SK-N-SH treated with all-trans-retinoic acid at 6 μM for 48 hours (cell line): ENCODE data around the gene RAB11FIP4.

Experiments
- ATAC-seq: fragments of 200-7000 bp; cut with Tn5 transposase; 3 replicates; pipeline ENCODE4 v1.9.1; 2020; ENCODE audit warnings: mild to moderate bottlenecking, moderate library complexity
- BACH2 ChIP-seq: fragments of 250-450 bp; sonication (Bioruptor Pico); IDR thresholded peaks from 2 replicates; pipeline ENCODE4 v1.9.0; 2021; ENCODE audit warnings: mild to moderate bottlenecking, borderline replicate concordance
- CSDC2 ChIP-seq: fragments of 250-450 bp; sonication (Bioruptor Pico); IDR thresholded peaks from 2 replicates; pipeline ENCODE4 v1.5.0; 2020; ENCODE audit warnings: mild to moderate bottlenecking, moderate library complexity
- ESRRG ChIP-seq: fragments of 250-450 bp; sonication (Bioruptor Pico); IDR thresholded peaks from 2 replicates; pipeline ENCODE4 v1.6.1; 2021; ENCODE audit warnings: mild to moderate bottlenecking
- GLIS3 ChIP-seq: fragments of 250-450 bp; sonication (Bioruptor Pico); IDR thresholded peaks from 2 replicates; pipeline ENCODE4 v1.5.0; 2020; ENCODE audit warnings: mild to moderate bottlenecking, moderate library complexity
- ISL1 ChIP-seq: fragments of 250-450 bp; sonication (Bioruptor Pico); IDR thresholded peaks from 2 replicates; pipeline ENCODE4 v2.1.2; 2022; ENCODE audit warnings: mild to moderate bottlenecking, moderate library complexity
- OSR1 ChIP-seq: fragments of 250-450 bp; sonication (Bioruptor Pico); IDR thresholded peaks from 2 replicates; pipeline ENCODE4 v1.8.0; 2022; ENCODE audit warnings: moderate library complexity, mild to moderate bottlenecking, inconsistent platforms
- PPARA ChIP-seq: fragments of 250-450 bp; sonication (Bioruptor Pico); IDR thresholded peaks from 2 replicates; pipeline ENCODE4 v1.5.0; 2020; ENCODE audit warnings: mild to moderate bottlenecking, borderline replicate concordance
- RARB ChIP-seq: fragments of 250-450 bp; sonication (Bioruptor Pico); IDR thresholded peaks from 2 replicates; pipeline ENCODE4 v1.8.0; 2021; ENCODE audit warnings: mild to moderate bottlenecking, moderate library complexity
- SNAI2 ChIP-seq: fragments of 250-450 bp; sonication (Bioruptor Pico); IDR thresholded peaks from 2 replicates; pipeline ENCODE4 v1.5.0; 2020; ENCODE audit warnings: mild to moderate bottlenecking, moderate library complexity
- TCF4 ChIP-seq: fragments of 250-450 bp; sonication (Bioruptor Pico); IDR thresholded peaks from 2 replicates; pipeline ENCODE4 v1.8.0; 2021; ENCODE audit warnings: mild to moderate bottlenecking, moderate library complexity, borderline replicate concordance
- TOX ChIP-seq: fragments of 250-450 bp; sonication (Bioruptor Pico); IDR thresholded peaks from 2 replicates; pipeline ENCODE4 v1.8.0; 2021; ENCODE audit warnings: mild to moderate bottlenecking, moderate library complexity, borderline replicate concordance
- ZC3H10 ChIP-seq: fragments of 250-450 bp; sonication (Bioruptor Pico); IDR thresholded peaks from 2 replicates; pipeline ENCODE4 v1.5.1; 2021; ENCODE audit warnings: mild to moderate bottlenecking, moderate library complexity
- ZFP3 ChIP-seq: fragments of 250-450 bp; sonication (Bioruptor Pico); IDR thresholded peaks from 2 replicates; pipeline ENCODE4 v1.5.0; 2020; ENCODE audit warnings: mild to moderate bottlenecking, moderate library complexity
- ZFP30 ChIP-seq: fragments of 450-650 bp; formaldehyde crosslinking; IDR thresholded peaks from 2 replicates; pipeline ENCODE4 v1.5.0; 2022; ENCODE audit warnings: mild to moderate bottlenecking, moderate library complexity
- ZNF565 ChIP-seq: fragments of 450-650 bp; formaldehyde crosslinking; conservative IDR thresholded peaks from 2 replicates; pipeline ENCODE4 v1.5.0; 2020; ENCODE audit warnings: low read depth, mild to moderate bottlenecking, moderate library complexity
- ZNF8 ChIP-seq: fragments of 450-650 bp; formaldehyde crosslinking; IDR thresholded peaks from 2 replicates; pipeline ENCODE4 v1.5.0; 2020; ENCODE audit warnings: mild to moderate bottlenecking, moderate library complexity
- TF ChIP-seq, protein P1 (sequence below): fragments of 250-450 bp; sonication (Bioruptor Pico); IDR thresholded peaks from 2 replicates; pipeline ENCODE4 v1.5.1; 2021; ENCODE audit warnings: mild to moderate bottlenecking, moderate library complexity
- TF ChIP-seq, protein P2 (sequence below): fragments of 250-450 bp; sonication (Bioruptor Pico); IDR thresholded peaks from 2 replicates; pipeline ENCODE4 v1.8.0; 2020; ENCODE audit warnings: mild to moderate bottlenecking, moderate library complexity, borderline replicate concordance
- TF ChIP-seq, protein P3 (sequence below): fragments of 250-450 bp; sonication (Bioruptor Pico); IDR thresholded peaks from 2 replicates; pipeline ENCODE4 v1.8.0; 2021; ENCODE audit warnings: low read depth, mild to moderate bottlenecking, moderate library complexity, borderline replicate concordance
- TF ChIP-seq, protein P4 (sequence below): fragments of 250-450 bp; sonication (Bioruptor Pico); IDR thresholded peaks from 2 replicates; pipeline ENCODE4 v1.5.1; 2020; ENCODE audit warnings: low read depth, mild to moderate bottlenecking, moderate library complexity

Gene RAB11FIP4

DNA sequence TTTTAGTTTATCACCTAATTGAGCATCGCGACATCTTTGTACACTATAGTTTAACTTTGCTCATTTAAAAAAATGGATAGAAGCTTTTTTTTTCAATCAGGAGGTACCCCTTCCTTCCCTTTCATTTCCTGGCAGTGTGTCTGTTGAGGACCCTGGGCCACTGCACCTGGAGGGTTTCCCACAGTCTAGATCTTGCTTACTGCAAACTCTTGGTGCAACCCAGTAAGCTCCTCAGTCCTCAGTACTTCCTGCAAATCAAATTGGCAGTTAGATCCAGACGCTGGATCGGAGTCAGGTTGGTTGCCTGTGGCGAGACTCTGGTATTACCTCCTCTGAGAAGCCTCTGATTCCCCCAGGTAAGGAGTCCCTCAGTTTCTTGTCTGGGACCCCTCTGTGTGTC is 162.0 kb downstream of the RAB11FIP4 start:
- TF ChIP-seq BACH2 = no peak
- TF ChIP-seq ZNF565 (CRISPR knock-in tag) = no peak
- TF ChIP-seq, protein P1, sequence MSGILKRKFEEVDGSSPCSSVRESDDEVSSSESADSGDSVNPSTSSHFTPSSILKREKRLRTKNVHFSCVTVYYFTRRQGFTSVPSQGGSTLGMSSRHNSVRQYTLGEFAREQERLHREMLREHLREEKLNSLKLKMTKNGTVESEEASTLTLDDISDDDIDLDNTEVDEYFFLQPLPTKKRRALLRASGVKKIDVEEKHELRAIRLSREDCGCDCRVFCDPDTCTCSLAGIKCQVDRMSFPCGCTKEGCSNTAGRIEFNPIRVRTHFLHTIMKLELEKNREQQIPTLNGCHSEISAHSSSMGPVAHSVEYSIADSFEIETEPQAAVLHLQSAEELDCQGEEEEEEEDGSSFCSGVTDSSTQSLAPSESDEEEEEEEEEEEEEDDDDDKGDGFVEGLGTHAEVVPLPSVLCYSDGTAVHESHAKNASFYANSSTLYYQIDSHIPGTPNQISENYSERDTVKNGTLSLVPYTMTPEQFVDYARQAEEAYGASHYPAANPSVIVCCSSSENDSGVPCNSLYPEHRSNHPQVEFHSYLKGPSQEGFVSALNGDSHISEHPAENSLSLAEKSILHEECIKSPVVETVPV (CRISPR knock-in tag) = no peak
- TF ChIP-seq TOX (CRISPR knock-in tag) = no peak
- TF ChIP-seq ESRRG (CRISPR knock-in tag) = no peak
- TF ChIP-seq, protein P2, sequence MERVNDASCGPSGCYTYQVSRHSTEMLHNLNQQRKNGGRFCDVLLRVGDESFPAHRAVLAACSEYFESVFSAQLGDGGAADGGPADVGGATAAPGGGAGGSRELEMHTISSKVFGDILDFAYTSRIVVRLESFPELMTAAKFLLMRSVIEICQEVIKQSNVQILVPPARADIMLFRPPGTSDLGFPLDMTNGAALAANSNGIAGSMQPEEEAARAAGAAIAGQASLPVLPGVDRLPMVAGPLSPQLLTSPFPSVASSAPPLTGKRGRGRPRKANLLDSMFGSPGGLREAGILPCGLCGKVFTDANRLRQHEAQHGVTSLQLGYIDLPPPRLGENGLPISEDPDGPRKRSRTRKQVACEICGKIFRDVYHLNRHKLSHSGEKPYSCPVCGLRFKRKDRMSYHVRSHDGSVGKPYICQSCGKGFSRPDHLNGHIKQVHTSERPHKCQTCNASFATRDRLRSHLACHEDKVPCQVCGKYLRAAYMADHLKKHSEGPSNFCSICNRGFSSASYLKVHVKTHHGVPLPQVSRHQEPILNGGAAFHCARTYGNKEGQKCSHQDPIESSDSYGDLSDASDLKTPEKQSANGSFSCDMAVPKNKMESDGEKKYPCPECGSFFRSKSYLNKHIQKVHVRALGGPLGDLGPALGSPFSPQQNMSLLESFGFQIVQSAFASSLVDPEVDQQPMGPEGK (CRISPR knock-in tag) = no peak
- no peak for TF ChIP-seq SNAI2 (CRISPR knock-in tag)
- no peak for TF ChIP-seq ZNF8 (CRISPR knock-in tag)
- TF ChIP-seq ZFP3 = no peak
- TF ChIP-seq TCF4 = no peak
- no peak for TF ChIP-seq OSR1 (CRISPR knock-in tag)
- no peak for ATAC-seq

DNA sequence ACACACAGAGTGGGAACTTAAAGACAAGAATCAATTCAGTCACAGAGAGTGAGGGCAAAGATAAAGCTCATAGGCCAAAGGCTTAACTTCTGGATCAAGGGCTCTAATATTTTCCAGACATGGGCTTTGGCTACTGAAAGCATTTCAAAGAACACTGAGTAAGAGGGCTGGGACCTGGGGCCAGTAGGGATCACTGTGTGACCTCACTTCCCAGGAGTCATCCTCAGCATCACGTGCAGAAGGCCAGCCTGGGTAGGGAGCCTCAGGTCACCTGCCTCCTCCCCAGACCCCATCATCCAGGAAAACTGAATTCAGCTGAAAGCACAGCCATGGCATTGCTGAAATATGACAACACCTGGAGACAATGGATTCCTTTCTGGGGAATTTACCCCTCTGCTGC is 163.5 kb downstream of the RAB11FIP4 start:
- no peak for TF ChIP-seq ZC3H10
- TF ChIP-seq, protein P1 (CRISPR knock-in tag) = no peak
- no peak for TF ChIP-seq ZFP30 (CRISPR knock-in tag)
- TF ChIP-seq ISL1 (CRISPR knock-in tag) = no peak
- TF ChIP-seq ZNF8 (CRISPR knock-in tag) = no peak
- TF ChIP-seq SNAI2 (CRISPR knock-in tag) = no peak
- TF ChIP-seq ESRRG (CRISPR knock-in tag) = no peak
- TF ChIP-seq, protein P3, sequence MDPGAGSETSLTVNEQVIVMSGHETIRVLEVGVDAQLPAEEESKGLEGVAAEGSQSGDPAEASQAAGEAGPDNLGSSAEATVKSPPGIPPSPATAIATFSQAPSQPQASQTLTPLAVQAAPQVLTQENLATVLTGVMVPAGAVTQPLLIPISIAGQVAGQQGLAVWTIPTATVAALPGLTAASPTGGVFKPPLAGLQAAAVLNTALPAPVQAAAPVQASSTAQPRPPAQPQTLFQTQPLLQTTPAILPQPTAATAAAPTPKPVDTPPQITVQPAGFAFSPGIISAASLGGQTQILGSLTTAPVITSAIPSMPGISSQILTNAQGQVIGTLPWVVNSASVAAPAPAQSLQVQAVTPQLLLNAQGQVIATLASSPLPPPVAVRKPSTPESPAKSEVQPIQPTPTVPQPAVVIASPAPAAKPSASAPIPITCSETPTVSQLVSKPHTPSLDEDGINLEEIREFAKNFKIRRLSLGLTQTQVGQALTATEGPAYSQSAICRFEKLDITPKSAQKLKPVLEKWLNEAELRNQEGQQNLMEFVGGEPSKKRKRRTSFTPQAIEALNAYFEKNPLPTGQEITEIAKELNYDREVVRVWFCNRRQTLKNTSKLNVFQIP = no peak
- TF ChIP-seq, protein P4, sequence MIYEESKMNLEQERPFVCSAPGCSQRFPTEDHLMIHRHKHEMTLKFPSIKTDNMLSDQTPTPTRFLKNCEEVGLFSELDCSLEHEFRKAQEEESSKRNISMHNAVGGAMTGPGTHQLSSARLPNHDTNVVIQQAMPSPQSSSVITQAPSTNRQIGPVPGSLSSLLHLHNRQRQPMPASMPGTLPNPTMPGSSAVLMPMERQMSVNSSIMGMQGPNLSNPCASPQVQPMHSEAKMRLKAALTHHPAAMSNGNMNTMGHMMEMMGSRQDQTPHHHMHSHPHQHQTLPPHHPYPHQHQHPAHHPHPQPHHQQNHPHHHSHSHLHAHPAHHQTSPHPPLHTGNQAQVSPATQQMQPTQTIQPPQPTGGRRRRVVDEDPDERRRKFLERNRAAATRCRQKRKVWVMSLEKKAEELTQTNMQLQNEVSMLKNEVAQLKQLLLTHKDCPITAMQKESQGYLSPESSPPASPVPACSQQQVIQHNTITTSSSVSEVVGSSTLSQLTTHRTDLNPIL (CRISPR knock-in tag) = no peak
- TF ChIP-seq TCF4 = no peak
- TF ChIP-seq ZNF565 (CRISPR knock-in tag) = no peak
- no peak for ATAC-seq

DNA sequence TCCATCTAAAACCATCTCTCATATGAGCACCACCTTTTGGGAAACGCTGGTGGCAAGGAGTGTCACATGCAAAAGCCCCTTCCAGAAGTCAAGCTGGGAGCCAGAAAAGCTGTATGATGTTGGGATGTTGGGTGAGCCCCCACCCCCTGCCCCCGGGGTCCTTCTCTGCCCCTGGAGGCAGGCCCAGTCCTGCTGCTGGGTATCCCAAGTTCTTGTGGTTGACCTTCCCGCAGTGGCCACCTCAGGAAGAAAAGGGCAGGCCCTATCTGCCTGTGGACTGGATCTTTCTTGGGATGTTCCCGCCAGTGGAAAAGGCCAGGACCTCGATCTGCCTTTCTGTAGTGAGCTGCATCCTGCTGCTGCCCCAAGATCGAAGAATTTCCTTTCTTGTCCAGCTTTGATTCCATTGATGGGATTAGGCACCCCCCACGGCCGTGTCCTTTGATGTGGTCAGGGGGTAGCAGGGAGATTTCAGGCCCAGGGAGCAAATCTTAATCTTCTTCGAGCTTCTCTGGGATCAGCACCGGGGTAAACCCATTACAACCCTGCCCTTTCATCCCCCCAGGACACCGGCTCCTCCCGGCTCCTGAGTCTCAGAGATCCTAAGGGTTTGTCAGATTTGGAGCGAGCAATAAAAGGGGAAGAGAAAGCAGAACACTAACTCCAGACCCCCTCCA is 165.6 kb downstream of the RAB11FIP4 start:
- ATAC-seq = no peak
- TF ChIP-seq ZFP3 = no peak
- TF ChIP-seq CSDC2 (CRISPR knock-in tag) = no peak
- no peak for TF ChIP-seq SNAI2 (CRISPR knock-in tag)
- TF ChIP-seq GLIS3 = no peak
- TF ChIP-seq OSR1 (CRISPR knock-in tag) = no peak
- TF ChIP-seq PPARA (CRISPR knock-in tag) = no peak
- no peak for TF ChIP-seq RARB (CRISPR knock-in tag)
- TF ChIP-seq ZFP30 (CRISPR knock-in tag) = no peak
- TF ChIP-seq, protein P4 (CRISPR knock-in tag) = no peak
- TF ChIP-seq BACH2 = no peak
- no peak for TF ChIP-seq ZC3H10
- no peak for TF ChIP-seq ISL1 (CRISPR knock-in tag)
- no peak for TF ChIP-seq TOX (CRISPR knock-in tag)
- TF ChIP-seq, protein P1 (CRISPR knock-in tag) = no peak
- TF ChIP-seq, protein P3 = no peak
- TF ChIP-seq TCF4 = no peak
- TF ChIP-seq, all 23 proteins: peak for 0
